ENCODE measurements around the gene ST6GALNAC6. TPM values are rescaled to one million over a fixed set of nuclear protein-coding genes. Genes with fewer than 3 reads are reported as not detected.

ST6GALNAC6 gene
- polyA plus RNA-seq, 3 donors = 8.2 to 14.4 (median 12.0) TPM

DNA sequence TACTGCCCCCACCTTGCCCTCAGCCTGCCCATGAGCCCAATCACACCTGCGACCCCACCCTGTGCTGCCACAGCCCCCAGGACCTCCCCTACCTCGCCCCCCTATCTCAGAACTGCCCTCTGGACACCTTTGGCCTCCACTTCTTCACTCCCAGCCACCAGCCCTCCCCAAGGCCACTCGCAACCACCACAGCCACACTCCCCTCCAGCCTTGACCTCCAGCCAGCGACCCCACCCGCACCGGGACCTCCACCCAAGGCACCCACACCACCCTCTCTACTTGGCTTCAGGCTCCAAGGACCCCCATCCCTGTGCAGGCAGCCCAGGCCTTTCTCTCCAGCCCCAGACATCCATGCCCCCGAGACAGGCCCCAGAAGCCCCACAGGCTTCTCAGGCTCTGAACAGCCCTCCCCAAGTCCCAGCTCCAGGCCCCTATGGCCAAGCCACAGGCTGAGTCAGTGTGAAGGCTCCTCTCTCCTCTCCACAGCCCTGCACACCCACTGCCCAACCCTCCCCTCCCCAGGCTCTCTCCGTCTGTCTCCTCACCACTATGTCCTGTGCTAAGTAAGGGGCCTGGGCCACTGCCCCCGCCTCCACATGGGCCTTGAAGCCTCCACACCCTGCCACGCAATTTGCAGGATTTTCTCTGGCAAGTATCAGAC, 24.0 kb downstream of the ST6GALNAC6 start:
- no peak overlapping the region for H3K9ac ChIP-seq (ENCODE audit: insufficient read depth, low read length, poor library complexity, severe bottlenecking)
- peaks cover 3 to 10% of the 10 kb centered on the region in 2 donors for H3K4me1 ChIP-seq (ENCODE audit: control insufficient read depth in 1 of 2, insufficient read depth in 2 of 2, low read length in 2 of 2)
- no peak overlapping the region for H3K4me3 ChIP-seq (replicated peaks in 1 of 3; ENCODE audit: low read depth in 2 of 3, low read length in 3 of 3)
- H3K27me3 ChIP-seq (ENCODE audit: control insufficient read depth in 2 of 2, insufficient read depth in 2 of 2, low read length in 2 of 2) = peaks cover 6 to 20% of the 10 kb centered on the region in 2 donors
- H2AFZ ChIP-seq (ENCODE audit: insufficient read depth, low read depth, low read length, poor library complexity, severe bottlenecking) = no peak overlapping the region
- Mint-ChIP-seq H3K27ac (no peak overlapping the region), H3K4me3 (no peak overlapping the region), H3K36me3 (no peaks in the 10 kb centered on the region), H3K9me3 (peaks cover 0 to 4% (median 0%) of the 10 kb centered on the region in 7 donors), H3K27me3 (ENCODE audit: low read depth in 3 of 3) (peaks cover 16 to 25% (median 16%) of the 10 kb centered on the region in 3 donors), H3K4me1 (peaks cover 7% of the 10 kb centered on the region)
- no peaks in the 10 kb centered on the region for H4K20me1 ChIP-seq (ENCODE audit: insufficient read depth, low read length)
- intact Hi-C loops (cut with micrococcal nuclease) = loop anchor here in 1 of 2 donors (10.0 kb wide), 1 partner anchor 371 kb away; no protein-coding TSS in a partner anchor
- DNase-seq = no peak
- H3K9me3 ChIP-seq (replicated peaks in 1 of 2; ENCODE audit: control insufficient read depth in 1 of 2, insufficient read depth in 1 of 2, low read length in 2 of 2) = no peaks in the 10 kb centered on the region
- H3K4me2 ChIP-seq (replicated peaks; ENCODE audit: extremely low read depth, low read length, poor library complexity, severe bottlenecking) = no peak overlapping the region
- no peaks in the 10 kb centered on the region for H3K79me2 ChIP-seq (ENCODE audit: insufficient read depth, low read length)
- TF ChIP-seq, protein P1, sequence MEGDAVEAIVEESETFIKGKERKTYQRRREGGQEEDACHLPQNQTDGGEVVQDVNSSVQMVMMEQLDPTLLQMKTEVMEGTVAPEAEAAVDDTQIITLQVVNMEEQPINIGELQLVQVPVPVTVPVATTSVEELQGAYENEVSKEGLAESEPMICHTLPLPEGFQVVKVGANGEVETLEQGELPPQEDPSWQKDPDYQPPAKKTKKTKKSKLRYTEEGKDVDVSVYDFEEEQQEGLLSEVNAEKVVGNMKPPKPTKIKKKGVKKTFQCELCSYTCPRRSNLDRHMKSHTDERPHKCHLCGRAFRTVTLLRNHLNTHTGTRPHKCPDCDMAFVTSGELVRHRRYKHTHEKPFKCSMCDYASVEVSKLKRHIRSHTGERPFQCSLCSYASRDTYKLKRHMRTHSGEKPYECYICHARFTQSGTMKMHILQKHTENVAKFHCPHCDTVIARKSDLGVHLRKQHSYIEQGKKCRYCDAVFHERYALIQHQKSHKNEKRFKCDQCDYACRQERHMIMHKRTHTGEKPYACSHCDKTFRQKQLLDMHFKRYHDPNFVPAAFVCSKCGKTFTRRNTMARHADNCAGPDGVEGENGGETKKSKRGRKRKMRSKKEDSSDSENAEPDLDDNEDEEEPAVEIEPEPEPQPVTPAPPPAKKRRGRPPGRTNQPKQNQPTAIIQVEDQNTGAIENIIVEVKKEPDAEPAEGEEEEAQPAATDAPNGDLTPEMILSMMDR (IDR thresholded peaks at IDR 0.05) = no peak
- no peaks in the 10 kb centered on the region for H3K36me3 ChIP-seq (replicated peaks in 1 of 2; ENCODE audit: control insufficient read depth in 1 of 2, insufficient read depth in 2 of 2, low read length in 2 of 2)
- 96% methylated on average over 10 of the region's 10 CpGs for WGBS (ENCODE audit: insufficient coverage)
- no peak overlapping the region for H3K27ac ChIP-seq (ENCODE audit: low read depth in 1 of 2, low read length in 2 of 2)

DNA sequence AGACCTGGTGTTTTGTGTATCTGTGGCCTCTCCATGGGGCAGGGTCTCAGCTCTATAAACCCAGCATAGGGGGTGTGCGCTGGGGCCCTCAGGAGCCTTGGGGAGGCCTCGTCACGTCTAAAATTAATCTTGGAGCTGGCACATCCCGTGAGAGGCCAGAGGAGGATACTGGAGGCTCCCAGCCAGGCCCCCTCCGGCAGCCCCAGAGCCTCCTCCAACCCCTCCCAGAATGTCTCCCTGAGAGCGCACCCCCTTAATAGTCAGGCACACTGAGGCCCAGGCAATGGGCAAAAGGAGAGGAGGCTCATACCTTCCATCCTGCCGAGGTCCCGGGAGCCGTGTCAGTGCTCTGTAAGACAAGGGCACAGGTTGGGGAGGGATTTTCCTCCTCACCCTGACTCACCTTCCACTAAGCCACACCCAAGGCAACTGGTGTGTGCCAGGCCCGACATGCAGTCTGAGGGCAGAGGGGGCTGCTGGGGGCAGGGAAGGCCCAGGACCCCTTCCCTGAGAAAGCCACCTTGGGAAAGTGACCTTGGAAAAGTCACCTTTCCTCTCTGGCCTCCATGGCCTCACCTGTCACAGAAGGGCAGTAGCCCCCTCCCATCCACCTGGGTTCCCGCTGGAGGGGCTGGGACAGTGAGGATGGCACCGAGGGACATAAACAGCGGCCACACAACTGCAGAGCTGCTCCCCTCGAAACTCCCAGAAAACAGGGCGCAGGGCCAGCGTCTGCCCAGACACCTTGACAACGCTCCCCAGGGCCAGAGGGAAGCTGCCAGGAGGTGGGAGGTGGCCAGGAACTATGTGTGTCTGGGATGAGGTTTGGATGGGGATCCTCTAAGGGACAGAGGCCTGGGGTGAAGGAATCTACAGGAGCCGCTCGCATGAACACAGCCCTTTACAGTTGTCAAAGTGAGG, 24.8 kb downstream of the ST6GALNAC6 start:
- no peak overlapping the region for H3K27ac Mint-ChIP-seq
- intact Hi-C loops (cut with micrococcal nuclease) = loop anchor here in 1 of 2 donors (10.0 kb wide), 1 partner anchor 370 kb away; no protein-coding TSS in a partner anchor
- TF ChIP-seq, protein P1 (IDR thresholded peaks at IDR 0.05) = no peak

More for the DNA sequence above, 24.8 kb downstream of the ST6GALNAC6 start:
- Mint-ChIP-seq H3K36me3 (no peaks in the 10 kb centered on the region), H3K4me3 (no peak overlapping the region), H3K4me1 (peaks cover 10% of the 10 kb centered on the region), H3K27me3 (ENCODE audit: low read depth in 3 of 3) (peaks cover 16 to 25% (median 17%) of the 10 kb centered on the region in 3 donors), H3K9me3 (peaks cover 0 to 4% (median 0%) of the 10 kb centered on the region in 7 donors)
- no peaks in the 10 kb centered on the region for H4K20me1 ChIP-seq (ENCODE audit: insufficient read depth, low read length)
- no peaks in the 10 kb centered on the region for H3K79me2 ChIP-seq (ENCODE audit: insufficient read depth, low read length)
- H3K36me3 ChIP-seq (replicated peaks in 1 of 2; ENCODE audit: control insufficient read depth in 1 of 2, insufficient read depth in 2 of 2, low read length in 2 of 2) = no peaks in the 10 kb centered on the region
- no peak overlapping the region for H3K9ac ChIP-seq (ENCODE audit: insufficient read depth, low read length, poor library complexity, severe bottlenecking)
- no peaks in the 10 kb centered on the region for H3K9me3 ChIP-seq (replicated peaks in 1 of 2; ENCODE audit: control insufficient read depth in 1 of 2, insufficient read depth in 1 of 2, low read length in 2 of 2)
- WGBS (ENCODE audit: insufficient coverage) = 95% methylated on average over 12 of the region's 19 CpGs
- H3K4me2 ChIP-seq (replicated peaks; ENCODE audit: extremely low read depth, low read length, poor library complexity, severe bottlenecking) = no peak overlapping the region
- no peak for DNase-seq
- peaks cover 6 to 13% of the 10 kb centered on the region in 2 donors for H3K4me1 ChIP-seq (ENCODE audit: control insufficient read depth in 1 of 2, insufficient read depth in 2 of 2, low read length in 2 of 2)
- no peak overlapping the region for H2AFZ ChIP-seq (ENCODE audit: insufficient read depth, low read depth, low read length, poor library complexity, severe bottlenecking)
- no peak overlapping the region for H3K4me3 ChIP-seq (replicated peaks in 1 of 3; ENCODE audit: low read depth in 2 of 3, low read length in 3 of 3)
- peaks cover 6 to 20% of the 10 kb centered on the region in 2 donors for H3K27me3 ChIP-seq (ENCODE audit: control insufficient read depth in 2 of 2, insufficient read depth in 2 of 2, low read length in 2 of 2)
- H3K27ac ChIP-seq (ENCODE audit: low read depth in 1 of 2, low read length in 2 of 2) = no peak overlapping the region
